Measurements from ENCODE around the gene MAPKAP1. TPM values are rescaled to one million over a fixed set of nuclear protein-coding genes. Genes with fewer than 3 reads are reported as not detected.

Gene MAPKAP1
- total RNA-seq, 4 donors from 2014 or later: 59.0 to 98.2 (median 70.9) TPM

DNA sequence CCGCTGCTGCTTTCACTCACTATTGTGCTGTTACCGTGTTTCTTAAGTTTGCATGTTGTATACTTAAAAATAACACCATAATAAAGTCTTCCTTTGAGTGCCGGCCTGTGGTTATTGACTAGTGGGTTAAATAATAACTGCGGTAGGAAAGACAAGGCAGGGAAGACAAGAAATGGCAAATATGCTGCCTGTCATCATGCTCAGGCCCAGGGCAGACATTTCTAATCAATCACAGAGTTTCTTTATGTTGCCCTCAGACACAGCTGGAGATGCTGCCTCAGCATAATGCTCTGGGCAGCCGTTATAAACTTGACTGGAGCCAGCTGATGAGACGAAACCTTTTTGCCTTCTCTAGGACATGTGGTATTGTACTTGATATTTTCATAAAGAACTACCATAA lies 230.4 kb downstream of the MAPKAP1 start:
- H3K36me3 ChIP-seq: peaks cover 0 to 17% (median 0%) of the 10 kb centered on the region in 3 donors
- no peaks in the 10 kb centered on the region for H3K27me3 ChIP-seq
- no peak overlapping the region for H3K27ac ChIP-seq
- TF ChIP-seq, protein P1, sequence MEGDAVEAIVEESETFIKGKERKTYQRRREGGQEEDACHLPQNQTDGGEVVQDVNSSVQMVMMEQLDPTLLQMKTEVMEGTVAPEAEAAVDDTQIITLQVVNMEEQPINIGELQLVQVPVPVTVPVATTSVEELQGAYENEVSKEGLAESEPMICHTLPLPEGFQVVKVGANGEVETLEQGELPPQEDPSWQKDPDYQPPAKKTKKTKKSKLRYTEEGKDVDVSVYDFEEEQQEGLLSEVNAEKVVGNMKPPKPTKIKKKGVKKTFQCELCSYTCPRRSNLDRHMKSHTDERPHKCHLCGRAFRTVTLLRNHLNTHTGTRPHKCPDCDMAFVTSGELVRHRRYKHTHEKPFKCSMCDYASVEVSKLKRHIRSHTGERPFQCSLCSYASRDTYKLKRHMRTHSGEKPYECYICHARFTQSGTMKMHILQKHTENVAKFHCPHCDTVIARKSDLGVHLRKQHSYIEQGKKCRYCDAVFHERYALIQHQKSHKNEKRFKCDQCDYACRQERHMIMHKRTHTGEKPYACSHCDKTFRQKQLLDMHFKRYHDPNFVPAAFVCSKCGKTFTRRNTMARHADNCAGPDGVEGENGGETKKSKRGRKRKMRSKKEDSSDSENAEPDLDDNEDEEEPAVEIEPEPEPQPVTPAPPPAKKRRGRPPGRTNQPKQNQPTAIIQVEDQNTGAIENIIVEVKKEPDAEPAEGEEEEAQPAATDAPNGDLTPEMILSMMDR (IDR thresholded peaks at IDR 0.05): no peak
- TF ChIP-seq POLR2A (IDR thresholded peaks at IDR 0.05): no peak
- H3K4me3 ChIP-seq: no peak overlapping the region
- no peaks in the 10 kb centered on the region for H3K4me1 ChIP-seq
- no peak for DNase-seq
- no peaks in the 10 kb centered on the region for H3K9me3 ChIP-seq

DNA sequence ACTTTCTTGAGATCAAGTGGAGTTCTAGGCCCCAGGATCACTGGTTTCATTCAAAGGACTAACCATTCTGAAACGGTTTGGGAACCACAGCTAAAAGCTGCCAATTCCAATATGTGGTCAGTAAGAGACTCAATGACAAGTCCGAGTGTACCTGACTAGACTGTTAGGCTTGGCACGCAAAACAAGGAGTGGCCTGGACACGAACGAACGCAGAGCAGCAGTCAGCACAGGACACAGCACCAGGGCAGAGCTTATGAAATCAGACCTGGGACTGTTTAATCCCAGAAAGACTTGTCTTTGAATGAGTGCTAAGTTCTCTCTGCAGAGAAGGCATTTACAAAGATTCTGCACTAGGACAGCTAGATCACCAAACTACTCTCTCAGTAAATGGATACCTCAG lies 231.6 kb downstream of the MAPKAP1 start:
- Histone ChIP-seq H3K4me3 (no peak overlapping the region), H3K4me1 (no peaks in the 10 kb centered on the region), H3K27ac (no peak overlapping the region), H3K27me3 (no peaks in the 10 kb centered on the region), H3K36me3 (peaks cover 0 to 17% (median 0%) of the 10 kb centered on the region in 3 donors), H3K9me3 (no peaks in the 10 kb centered on the region)
- TF ChIP-seq POLR2A (IDR thresholded peaks at IDR 0.05): no peak
- TF ChIP-seq, protein P1 (IDR thresholded peaks at IDR 0.05): no peak
- DNase-seq: no peak

DNA sequence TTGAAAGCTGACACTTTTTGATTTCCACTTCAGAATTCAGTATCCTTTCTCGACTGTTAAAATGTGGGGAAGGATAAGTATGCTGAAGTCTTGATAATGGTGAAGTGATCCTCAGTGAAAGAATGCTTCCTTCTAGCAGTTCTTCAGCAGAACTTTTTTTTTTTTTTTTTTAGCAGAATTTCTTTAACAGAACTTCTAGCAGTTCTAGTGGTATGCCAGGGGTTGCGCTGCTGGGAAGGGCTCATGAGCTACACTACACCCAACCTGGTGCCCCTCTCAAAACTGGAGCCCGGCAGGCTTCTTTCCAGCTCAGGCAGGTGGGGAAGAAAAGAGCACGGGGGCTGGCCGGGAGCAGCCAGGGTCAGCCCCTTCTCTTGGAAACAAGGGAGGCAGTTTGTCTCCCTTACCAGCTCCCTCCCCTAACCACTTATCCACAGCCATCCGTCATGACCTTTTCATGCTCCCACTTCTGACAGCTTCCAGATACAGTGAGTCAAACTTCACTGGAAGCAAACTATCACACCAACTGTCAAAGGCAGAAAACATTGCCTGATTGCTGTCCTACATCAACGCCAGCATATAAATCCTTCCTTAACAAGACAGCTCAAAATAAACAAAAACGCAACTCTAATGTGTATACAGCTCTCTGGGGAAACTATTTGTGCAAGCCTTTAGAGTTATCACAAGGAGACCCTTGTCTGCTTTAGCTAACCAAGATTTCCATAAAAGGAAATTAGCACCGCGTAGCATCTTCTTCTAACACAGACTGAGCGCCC lies 233.9 kb downstream of the MAPKAP1 start:
- Histone ChIP-seq H3K27ac (peak overlapping the region in 2 of 4 donors; percentile 34 to 42), H3K4me3 (no peak overlapping the region), H3K27me3 (no peaks in the 10 kb centered on the region), H3K36me3 (peaks cover 0 to 9% (median 0%) of the 10 kb centered on the region in 3 donors), H3K4me1 (no peaks in the 10 kb centered on the region), H3K9me3 (no peaks in the 10 kb centered on the region)
- DNase-seq: no peak
- TF ChIP-seq, protein P1 (IDR thresholded peaks at IDR 0.05): no peak
- TF ChIP-seq POLR2A (IDR thresholded peaks at IDR 0.05): no peak

DNA sequence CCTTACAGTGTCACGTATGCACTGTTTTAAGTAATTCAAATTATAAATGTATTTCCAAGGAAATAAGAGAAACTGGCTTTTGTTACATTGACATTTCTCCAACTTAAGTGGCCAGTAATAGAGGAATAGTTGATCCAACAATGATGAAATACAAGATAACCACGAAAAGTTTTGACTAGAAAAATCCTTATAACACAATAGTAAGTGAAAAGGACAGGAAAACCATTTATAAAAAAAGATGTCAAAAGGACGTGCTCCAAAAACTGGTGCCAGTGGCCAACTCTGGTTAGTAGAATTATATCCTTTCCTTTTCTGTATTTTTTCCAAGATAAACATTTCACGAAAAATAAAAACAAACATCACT lies 234.5 kb downstream of the MAPKAP1 start:
- H3K4me3 ChIP-seq: no peak overlapping the region
- peaks cover 0 to 5% (median 0%) of the 10 kb centered on the region in 3 donors for H3K36me3 ChIP-seq
- no peak overlapping the region for H3K27ac ChIP-seq
- H3K4me1 ChIP-seq: no peaks in the 10 kb centered on the region
- no peaks in the 10 kb centered on the region for H3K27me3 ChIP-seq
- no peak for TF ChIP-seq POLR2A (IDR thresholded peaks at IDR 0.05)
- TF ChIP-seq, protein P1 (IDR thresholded peaks at IDR 0.05): no peak
- DNase-seq: no peak
- H3K9me3 ChIP-seq: no peaks in the 10 kb centered on the region

DNA sequence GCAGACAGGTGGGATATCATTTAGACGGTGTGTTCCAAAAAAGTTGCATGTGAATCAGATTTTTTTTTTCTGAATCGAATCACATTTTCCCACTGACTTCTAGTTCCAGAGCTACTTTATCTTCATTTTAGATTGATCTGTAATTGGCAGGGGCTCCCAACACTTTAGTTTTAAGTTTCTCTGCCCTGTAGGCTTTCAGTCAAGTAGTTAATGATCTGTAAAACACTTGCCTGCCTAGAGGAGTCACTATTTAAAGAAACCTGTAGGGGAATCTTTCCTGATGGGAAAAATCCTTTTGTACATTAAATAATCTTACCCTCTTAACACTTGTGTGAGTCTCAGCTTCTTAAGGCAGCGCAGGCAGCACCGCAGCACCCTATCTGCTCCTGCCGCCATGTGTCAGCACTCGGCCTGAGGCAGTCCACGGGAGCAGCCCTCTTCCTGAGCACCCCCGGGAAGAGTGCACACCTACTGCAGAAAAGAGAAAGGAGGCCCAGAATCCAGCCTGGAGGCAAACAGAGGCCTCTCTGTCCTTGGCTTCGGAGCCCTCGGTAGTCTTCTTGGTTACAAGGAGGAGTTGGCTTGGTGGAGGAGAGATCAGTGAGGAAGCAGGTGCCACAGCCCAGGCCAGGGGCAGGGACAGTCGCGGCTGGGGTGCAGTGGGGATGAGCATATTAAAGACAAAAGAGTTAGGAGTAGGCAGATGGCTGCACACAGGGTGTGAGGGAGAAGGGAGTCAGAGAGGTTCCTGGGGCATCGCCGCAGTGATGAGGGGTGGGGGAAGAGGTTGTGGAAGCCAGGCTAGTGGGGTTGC lies 236.0 kb downstream of the MAPKAP1 start:
- Histone ChIP-seq H3K36me3 (no peaks in the 10 kb centered on the region), H3K4me3 (no peak overlapping the region), H3K9me3 (no peaks in the 10 kb centered on the region), H3K27me3 (no peaks in the 10 kb centered on the region), H3K4me1 (no peaks in the 10 kb centered on the region), H3K27ac (no peak overlapping the region)
- TF ChIP-seq, protein P1 (IDR thresholded peaks at IDR 0.05): no peak
- TF ChIP-seq POLR2A (IDR thresholded peaks at IDR 0.05): no peak
- DNase-seq: no peak

Data from Peyer's patch (tissue), 4 donors.